HG03520 (cell line): Measurements from ENCODE around the gene IGFL2.
"Not testable (repeated sequence)": the region's sequence is repeated elsewhere in the genome, so short reads cannot be mapped to it uniquely, and the experiment has no call there.

Experiments used
- ATAC-seq: cut with Tn5 transposase; IDR thresholded peaks from one replicate; pipeline ENCODE4 v1.9.1; 2021; ENCODE audit warnings: mild to moderate bottlenecking, moderate library complexity; ENCODE audit not compliant: unreplicated experiment

The IGFL2 gene

GRCh38 chr19:46141421-46141820 is 6.6 kb upstream of the IGFL2 start:
- ATAC-seq, result no peak

- ATAC-seq, result no peak
These were observed 5.7 kb upstream of the IGFL2 start for GRCh38 chr19:46142294-46142693.

DNA sequence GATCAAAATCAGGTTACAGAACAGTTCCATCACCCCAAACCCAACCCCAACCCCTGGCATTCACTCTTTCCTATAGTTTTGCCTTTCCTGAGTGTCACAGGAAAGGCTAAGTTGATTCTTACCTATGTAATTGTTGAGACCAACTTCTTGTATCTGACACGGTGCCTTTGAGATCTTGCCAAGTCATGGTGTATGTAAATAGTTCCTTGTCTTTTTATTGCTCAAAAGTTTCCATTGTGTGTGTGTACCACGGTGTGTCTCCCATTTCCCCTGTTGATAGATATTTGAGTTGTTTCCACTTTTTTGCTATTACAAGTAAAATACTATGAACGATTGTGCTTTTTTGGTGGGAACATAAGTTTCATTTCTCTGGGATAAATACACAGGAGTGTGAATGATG is 3.3 kb upstream of the IGFL2 start:
- no peak for ATAC-seq

GRCh38 chr19:46147166-46147740 is 785 bp upstream of the IGFL2 start:
- no peak for ATAC-seq

- ATAC-seq, result no peak
These were observed 2.6 kb downstream of the IGFL2 start for GRCh38 chr19:46150606-46151005.

- ATAC-seq, result no peak
These were observed 7.2 kb downstream of the IGFL2 start for GRCh38 chr19:46155237-46155636.

DNA sequence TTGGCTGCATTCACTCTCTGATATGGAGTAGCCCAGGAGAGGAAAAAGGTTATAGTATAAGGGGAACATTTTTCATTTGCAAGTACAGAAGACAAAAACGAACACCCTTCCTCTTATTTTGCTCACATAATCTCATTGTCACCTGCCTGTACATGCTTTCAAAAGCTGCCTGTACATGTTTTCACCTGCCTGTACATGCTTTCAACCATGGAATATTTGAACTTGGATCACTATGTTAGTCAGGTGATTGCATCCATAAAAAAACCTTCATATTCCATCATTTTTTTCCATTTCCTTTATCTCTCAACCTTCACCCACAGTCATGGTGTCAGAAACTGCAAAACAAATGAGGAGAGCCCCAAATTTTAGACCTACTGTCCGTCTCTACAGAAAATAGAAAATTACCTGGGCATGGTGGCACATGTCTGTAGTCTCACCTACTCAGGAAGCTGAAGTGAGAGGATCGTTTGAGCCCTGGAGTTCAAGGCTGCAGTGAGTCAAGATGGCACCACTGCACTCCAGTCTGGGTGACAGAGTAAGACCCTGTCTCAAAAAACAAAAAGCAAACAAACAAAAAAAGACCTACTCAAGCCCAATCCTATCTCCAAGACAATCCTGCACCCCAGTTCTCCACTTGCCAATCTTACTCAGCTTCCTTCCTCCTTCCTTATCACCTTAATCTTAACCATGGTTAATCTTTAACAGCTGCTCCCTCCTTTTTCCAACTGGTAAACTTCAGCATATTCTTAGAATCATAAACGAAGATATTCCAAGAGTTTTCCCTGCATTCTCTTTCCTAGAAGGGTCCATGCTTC is 11.6 kb downstream of the IGFL2 start:
- no peak for ATAC-seq

GRCh38 chr19:46160233-46160775 is 12.3 kb downstream of the IGFL2 start:
- no peak for ATAC-seq

DNA sequence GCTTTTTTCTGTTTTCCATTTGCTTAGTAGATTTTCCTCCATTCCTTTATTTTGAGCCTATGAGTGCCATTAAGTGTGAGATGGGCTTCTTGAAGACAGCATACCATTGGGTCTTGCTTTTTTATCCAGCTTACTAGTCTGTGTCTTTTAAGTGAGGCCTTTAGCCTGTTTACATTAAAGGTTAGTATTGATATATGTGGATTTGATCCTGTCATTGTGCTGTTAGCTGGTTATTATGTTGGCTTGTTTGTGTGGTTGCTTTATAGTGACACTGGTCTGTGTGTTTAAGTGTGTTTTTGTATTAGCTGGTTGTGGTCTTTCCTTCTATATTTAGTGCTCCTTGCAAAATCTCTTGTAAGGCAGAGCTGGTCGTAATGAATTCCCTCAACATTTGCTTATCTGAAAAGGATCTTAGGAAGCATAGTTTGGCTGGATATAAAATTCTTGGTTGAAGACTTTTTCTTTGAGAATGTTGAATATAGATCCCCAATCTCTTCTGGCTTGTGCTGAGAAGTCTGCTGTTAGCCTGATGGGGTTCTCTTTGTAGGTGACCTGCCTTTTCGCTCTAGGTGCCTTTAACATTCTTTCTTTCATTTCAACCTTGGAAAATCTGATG is 13.7 kb downstream of the IGFL2 start:
- not testable (repeated sequence) for ATAC-seq

DNA sequence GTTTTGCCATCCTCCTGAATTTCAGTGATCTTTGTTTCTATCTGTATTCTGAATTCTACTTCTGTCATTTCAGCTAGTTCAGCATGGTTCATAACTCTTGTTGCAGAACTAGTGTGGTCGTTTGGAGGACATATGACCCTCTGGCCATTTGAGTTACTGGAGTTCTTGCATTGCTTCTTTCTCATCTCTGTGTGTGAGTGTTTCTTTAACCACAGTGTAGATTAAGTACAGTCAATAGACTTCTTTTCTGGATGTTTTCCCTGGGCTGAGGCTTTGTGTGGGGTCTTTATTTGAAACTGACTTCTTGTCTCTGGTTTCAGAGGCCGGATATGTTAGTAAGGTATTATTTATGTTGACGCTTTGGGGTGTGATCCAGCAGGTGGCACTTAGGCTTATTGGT is 14.7 kb downstream of the IGFL2 start:
- ATAC-seq, result no peak

DNA sequence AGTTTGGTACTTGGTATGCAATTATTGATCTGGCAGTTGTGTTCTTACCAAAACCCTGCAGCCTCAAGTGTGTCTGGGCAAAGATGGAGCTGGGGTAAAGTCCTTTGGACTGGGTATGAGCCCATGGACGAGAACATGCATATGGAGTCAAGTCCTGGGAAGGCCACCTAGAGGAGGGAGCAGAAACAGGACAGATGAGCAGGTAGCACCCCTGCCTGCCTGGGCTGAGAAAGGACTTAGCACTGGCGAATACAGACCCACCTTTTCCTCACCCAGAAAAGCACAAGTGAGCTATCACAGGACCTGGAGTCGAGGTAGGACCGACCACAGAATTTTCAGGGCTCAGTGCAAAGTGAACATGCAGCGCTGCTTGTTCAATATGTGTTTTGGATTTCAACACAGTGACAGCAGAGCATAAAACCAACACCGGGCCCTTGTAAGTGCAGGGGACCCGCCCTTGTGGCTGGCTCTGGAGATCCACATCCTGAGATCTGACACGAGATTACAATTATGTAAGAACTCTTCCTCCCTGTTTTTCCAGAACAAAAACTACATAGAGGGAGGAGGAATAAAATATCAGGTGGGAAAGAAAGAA is 25.9 kb downstream of the IGFL2 start:
- no peak for ATAC-seq

DNA sequence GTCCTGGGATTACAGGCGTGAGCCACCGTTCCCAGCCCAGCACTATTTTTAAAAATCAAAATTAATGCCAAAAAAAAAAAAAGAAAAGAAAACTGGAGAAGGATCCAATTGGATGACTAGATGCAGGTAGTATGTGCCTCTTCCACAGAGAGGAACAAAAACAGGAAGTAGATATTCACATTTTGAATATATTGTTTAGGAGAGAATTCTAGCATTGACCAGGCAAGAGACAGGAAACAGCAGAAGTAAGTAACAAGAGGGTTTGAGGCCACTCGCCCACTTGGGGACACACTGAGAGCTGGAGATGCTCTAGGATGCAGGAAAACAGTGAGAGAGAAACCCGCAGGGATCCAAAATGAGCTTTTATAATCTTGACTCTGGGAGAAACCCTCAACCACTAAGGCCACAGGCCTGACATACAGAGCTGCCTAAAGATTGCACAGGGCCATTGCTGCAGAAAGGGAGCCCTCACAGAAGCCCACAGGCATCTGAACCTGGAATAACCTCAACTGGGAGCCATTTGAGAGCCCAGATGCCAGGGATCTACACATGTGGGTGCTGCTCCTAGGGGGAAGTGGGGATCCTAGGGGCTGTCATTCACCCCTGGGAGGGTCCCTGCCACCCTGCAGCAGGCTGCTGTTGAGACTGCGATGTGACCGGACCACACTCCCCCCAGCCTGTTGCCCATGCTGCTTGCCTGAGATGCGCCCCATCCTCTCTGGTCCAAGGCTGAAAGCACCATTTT is 28.2 kb downstream of the IGFL2 start:
- ATAC-seq, result no peak

- ATAC-seq, result no peak
These were observed 31.2 kb downstream of the IGFL2 start for GRCh38 chr19:46179076-46179759.

- ATAC-seq, result no peak
These were observed 32.8 kb downstream of the IGFL2 start for GRCh38 chr19:46180701-46181387.

GRCh38 chr19:46181388-46181779 is 33.3 kb downstream of the IGFL2 start:
- ATAC-seq, result no peak

DNA sequence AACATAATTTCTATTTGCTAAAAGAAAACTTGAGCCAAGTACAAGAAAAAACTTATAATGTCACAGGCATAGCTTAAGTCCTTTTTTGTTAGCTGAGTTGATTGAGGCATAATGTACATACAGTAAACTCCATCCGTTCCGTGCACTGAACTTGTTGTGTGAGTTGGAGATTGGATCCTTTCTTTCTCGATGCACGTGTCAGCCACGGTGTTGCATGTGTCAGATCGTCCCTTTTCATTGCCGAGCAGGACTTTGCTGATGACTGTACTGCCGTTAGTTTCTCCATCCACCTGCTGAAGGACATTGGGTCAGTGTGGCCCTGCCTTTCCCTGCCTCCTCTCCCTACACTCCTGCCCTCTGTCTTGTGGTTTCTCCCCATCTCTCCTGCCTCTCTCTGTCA is 34.4 kb downstream of the IGFL2 start:
- ATAC-seq, result no peak

DNA sequence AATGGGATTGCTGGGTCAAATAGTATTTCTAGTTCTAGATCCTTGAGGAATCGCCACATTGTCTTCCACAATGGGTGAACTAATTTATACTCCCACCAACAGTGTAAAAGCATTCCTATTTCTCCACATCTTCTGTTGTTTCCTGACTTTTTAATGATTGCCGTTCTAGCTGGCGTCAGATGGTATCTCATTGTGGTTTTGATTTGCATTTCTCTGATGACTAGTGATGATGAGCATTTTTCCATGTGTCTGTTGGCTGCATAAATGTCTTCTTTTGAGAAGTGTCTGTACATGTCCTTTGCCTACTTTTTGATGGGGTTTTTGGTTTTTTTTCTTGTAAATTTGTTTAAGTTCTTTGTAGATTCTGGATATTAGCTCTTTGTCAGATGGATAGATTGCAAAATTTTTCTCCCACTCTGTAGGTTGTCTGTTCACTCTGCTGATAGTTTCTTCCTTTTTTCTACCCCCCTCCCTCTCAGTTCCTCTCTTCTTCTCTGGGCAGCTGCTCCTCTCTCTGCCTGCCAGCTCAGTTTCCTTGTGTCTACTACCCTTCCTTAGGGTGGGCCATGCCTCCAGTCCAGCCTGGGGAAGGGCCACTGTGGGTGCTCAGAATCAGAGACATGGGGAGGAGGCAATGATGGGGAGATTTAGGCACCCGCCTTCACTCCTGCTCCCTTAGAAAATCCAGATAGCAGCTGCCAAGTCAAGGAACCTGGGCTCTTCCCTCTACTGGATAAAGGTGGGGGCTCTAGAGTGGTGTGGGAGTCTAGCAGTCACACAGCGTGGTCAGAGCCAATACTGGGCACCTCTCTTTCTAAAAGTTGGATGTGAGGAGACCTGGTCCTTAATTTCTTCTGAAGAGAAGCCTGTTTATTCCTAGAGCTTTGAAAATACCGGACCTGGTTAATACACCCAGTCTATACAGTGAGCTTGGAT is 37.0 kb downstream of the IGFL2 start:
- ATAC-seq, result not testable (repeated sequence)

- ATAC-seq, result no peak
These were observed 38.2 kb downstream of the IGFL2 start for GRCh38 chr19:46186101-46186716.
